GM12878 (cell line): ENCODE results near the gene CLASP1.

ENCODE experiments used
- CEBPB ChIP-seq, 2 experiments: fragments of 150-350 bp in 1 of 2; IDR thresholded peaks; 2 replicates each; pipeline ENCODE4 v1.6.1; 2012 to 2014; ENCODE audit warnings: low read depth in 2 of 2, low read length in 2 of 2, borderline replicate concordance in 1 of 2, inconsistent platforms in 1 of 2
- CTCF ChIP-seq, 3 experiments: IDR thresholded peaks in 2 of 3; conservative IDR thresholded peaks in 1 of 3; 2 replicates each; pipeline ENCODE4 v1.5.1; 2011; ENCODE audit warnings: low read depth in 3 of 3, low read length in 3 of 3, mild to moderate bottlenecking in 3 of 3, control low read depth in 2 of 3, moderate library complexity in 2 of 3, inconsistent platforms in 1 of 3, mixed read lengths in 1 of 3; ENCODE audit not compliant: control insufficient read depth in 2 of 3, insufficient read depth in 1 of 3; ENCODE audit errors: extremely low read depth in 1 of 3
- E2F4 ChIP-seq: IDR thresholded peaks from 2 replicates; pipeline ENCODE4 v1.6.1; 2012; ENCODE audit warnings: low read depth, low read length, improper control_type of control experiment
- KDM1A ChIP-seq: fragments of 200-600 bp; sonication (generic); IDR thresholded peaks from 2 replicates; pipeline ENCODE4 v1.6.1; 2016; ENCODE audit warnings: borderline replicate concordance
- SUZ12 ChIP-seq: fragments of 200-600 bp; sonication (generic); IDR thresholded peaks from one replicate; pipeline ENCODE4 v1.6.1; 2018; ENCODE audit warnings: antibody characterized with exemption, mild to moderate bottlenecking; ENCODE audit not compliant: unreplicated experiment

GRCh38 chr2:121521359-121521758, 127.9 kb downstream of the CLASP1 start:
- TF ChIP-seq KDM1A (no peak), CTCF (IDR thresholded peaks at IDR 0.05 in 2 of 3, conservative IDR thresholded peaks at IDR 0.05 in 1 of 3; ENCODE audit: control insufficient read depth in 2 of 3, extremely low read depth in 1 of 3, insufficient read depth in 1 of 3, low read depth in 3 of 3, low read length in 3 of 3) (no peak), SUZ12 (no peak), E2F4 (no peak), CEBPB (IDR thresholded peaks at IDR 0.05; ENCODE audit: borderline replicate concordance in 1 of 2, low read depth in 2 of 2, low read length in 2 of 2) (no peak)
